HCT116 (cell line): ENCODE results near the gene RSAD1. TPM values are rescaled to one million over a fixed set of nuclear protein-coding genes. Genes with fewer than 3 reads are reported as not detected.

Source experiments
- ATAC-seq: fragments of 200-7000 bp; cut with Tn5 transposase; 2 replicates; pipeline ENCODE4 v1.9.1; 2020; ENCODE audit warnings: mild to moderate bottlenecking, moderate library complexity
- BruUV-seq: library from RNA; stranded (reverse); fragments of 400-500 nt; replicated peaks from 2 replicates; lab custom pipeline; 2021; lab: Mats Ljungman, UMichigan
- CTCF ChIA-PET: fragments of 300-600 bp; sonication (Branson Sonifier 250); formaldehyde crosslinking; loops from one replicate; lab custom pipeline; 2021; ENCODE audit warnings: antibody characterized with exemption; lab: Charles Lee
- POLR2A ChIA-PET: fragments of 300-600, 350-600 bp; sonication (Branson Sonifier 250); formaldehyde crosslinking; loops from one replicate; lab custom pipeline; 2021; ENCODE audit warnings: antibody characterized with exemption; lab: Charles Lee
- RAD21 ChIA-PET, 2 experiments: fragments of 300-600 bp; sonication (Branson Sonifier 250); formaldehyde crosslinking; loops; one replicate each; lab custom pipeline; 2023; ENCODE audit warnings: low total read pairs in 2 of 2; ENCODE audit not compliant: uncharacterized antibody in 2 of 2, unreplicated experiment in 2 of 2, low non-redundant PET in 1 of 2; lab: Charles Lee
- DNase-seq: peaks from one replicate; pipeline ENCODE4 v3.0.0-alpha.2; 2010; ENCODE audit warnings: low read depth, low spot score
- H2AFZ ChIP-seq: fragments of 200-600 bp; shearing (Covaris generic), sonication (generic); 2 replicates; pipeline ENCODE4 v1.6.1; 2017; ENCODE audit warnings: low read depth, mixed run types, mixed read lengths, antibody characterized with exemption, low read length; ENCODE audit not compliant: poor library complexity, severe bottlenecking
- H3K27ac ChIP-seq: 2 replicates; pipeline ENCODE4 v1.5.1; 2012; ENCODE audit warnings: low read depth, low read length
- H3K27me3 ChIP-seq: fragments of 200-600 bp; sonication (generic); 2 replicates; pipeline ENCODE4 v1.6.1; 2016; ENCODE audit warnings: mixed run types, low read length, mixed read lengths; ENCODE audit not compliant: insufficient read depth
- H3K36me3 ChIP-seq, 2 experiments: fragments of 200-500 bp in 1 of 2; fragments of 200-600 bp in 1 of 2; sonication (Bioruptor generic) in 1 of 2; sonication (generic) in 1 of 2; 2 replicates each; pipeline versions ENCODE4 v1.5.1 to v1.6.1; 2014 to 2016; ENCODE audit warnings: low read length in 2 of 2, inconsistent platforms in 1 of 2, mixed read lengths in 1 of 2, mixed run types in 1 of 2; ENCODE audit not compliant: insufficient read depth in 2 of 2, control insufficient read depth in 1 of 2
- H3K4me1 ChIP-seq, 2 experiments: fragments of 200-600 bp in 1 of 2; sonication (generic) in 1 of 2; 2 replicates each; pipeline versions ENCODE4 v1.5.1 to v1.6.1; 2012 to 2017; ENCODE audit warnings: low read length in 2 of 2, inconsistent platforms in 1 of 2, mild to moderate bottlenecking in 1 of 2, mixed read lengths in 1 of 2, mixed run types in 1 of 2, moderate library complexity in 1 of 2; ENCODE audit not compliant: insufficient read depth in 2 of 2, control insufficient read depth in 1 of 2
- H3K4me2 ChIP-seq: fragments of 200-600 bp; sonication (generic); 2 replicates; pipeline ENCODE4 v1.6.1; 2017; ENCODE audit warnings: mixed run types, low read length, mixed read lengths
- H3K4me3 ChIP-seq, 2 experiments: fragments of 200-600 bp in 1 of 2; sonication (generic) in 1 of 2; replicated peaks in 1 of 2; 2 replicates each; pipeline ENCODE4 v1.5.1; 2011 to 2016; ENCODE audit warnings: low read length in 2 of 2, control low read depth in 1 of 2, low read depth in 1 of 2, mild to moderate bottlenecking in 1 of 2, mixed read lengths in 1 of 2, mixed run types in 1 of 2
- H3K79me2 ChIP-seq: fragments of 200-600 bp; sonication (generic); 2 replicates; pipeline ENCODE4 v1.6.1; 2017; ENCODE audit warnings: mild to moderate bottlenecking, mixed run types, low read length, moderate library complexity, mixed read lengths; ENCODE audit not compliant: insufficient read depth
- H3K9ac ChIP-seq: fragments of 200-600 bp; sonication (generic); 2 replicates; pipeline ENCODE4 v1.6.1; 2016; ENCODE audit warnings: low read length, mixed read lengths
- H3K9me2 ChIP-seq: fragments of 200-600 bp; sonication (generic), shearing (Covaris generic); 2 replicates; pipeline ENCODE4 v1.6.1; 2017; ENCODE audit warnings: mixed run types, mild to moderate bottlenecking, moderate library complexity; ENCODE audit not compliant: insufficient read depth
- H3K9me3 ChIP-seq, 2 experiments: fragments of 200-500 bp in 1 of 2; fragments of 200-600 bp in 1 of 2; sonication (Bioruptor generic) in 1 of 2; sonication (generic) in 1 of 2; 2 replicates each; pipeline ENCODE4 v1.6.1; 2014 to 2017; ENCODE audit warnings: low read length in 2 of 2, mixed read lengths in 2 of 2, inconsistent platforms in 1 of 2, low read depth in 1 of 2, mild to moderate bottlenecking in 1 of 2, mixed run types in 1 of 2, moderate library complexity in 1 of 2; ENCODE audit not compliant: control insufficient read depth in 1 of 2, insufficient read depth in 1 of 2
- H4K20me1 ChIP-seq: fragments of 200-600 bp; sonication (generic), shearing (Covaris generic); 2 replicates; pipeline ENCODE4 v1.6.1; 2017; ENCODE audit warnings: mixed run types, mild to moderate bottlenecking, moderate library complexity; ENCODE audit not compliant: insufficient read depth
- ATF3 ChIP-seq: IDR thresholded peaks from 2 replicates; pipeline ENCODE4 v1.6.1; 2012
- CEBPB ChIP-seq: IDR thresholded peaks from 2 replicates; pipeline ENCODE4 v1.6.1; 2012; ENCODE audit warnings: low read depth
- EGR1 ChIP-seq: IDR thresholded peaks from 2 replicates; pipeline ENCODE4 v1.6.1; 2012; ENCODE audit warnings: low read depth
- ELF1 ChIP-seq: IDR thresholded peaks from 2 replicates; pipeline ENCODE4 v1.6.1; 2012; ENCODE audit warnings: low read depth, borderline replicate concordance
- EZH2 ChIP-seq: fragments of 200-600 bp; sonication (generic); IDR thresholded peaks from 2 replicates; pipeline ENCODE4 v1.6.1; 2017; ENCODE audit warnings: antibody characterized with exemption, mixed run types
- EZH2phosphoT487 ChIP-seq: fragments of 200-600 bp; IDR thresholded peaks from 2 replicates; pipeline ENCODE4 v1.6.1; 2018; ENCODE audit warnings: antibody characterized with exemption, borderline replicate concordance
- FOSL1 ChIP-seq: IDR thresholded peaks from 2 replicates; pipeline ENCODE4 v1.6.1; 2012; ENCODE audit warnings: low read depth
- POLR2AphosphoS5 ChIP-seq: IDR thresholded peaks from 2 replicates; pipeline ENCODE4 v1.6.1; 2011; ENCODE audit warnings: mild to moderate bottlenecking, low read depth, low read length, moderate library complexity
- RAD21 ChIP-seq: IDR thresholded peaks from 2 replicates; pipeline ENCODE4 v1.6.1; 2012; ENCODE audit warnings: low read depth, mild to moderate bottlenecking
- REST ChIP-seq: IDR thresholded peaks from 2 replicates; pipeline ENCODE4 v1.6.1; 2012; ENCODE audit warnings: low read depth
- SP1 ChIP-seq: IDR thresholded peaks from 2 replicates; pipeline ENCODE4 v1.6.1; 2012; ENCODE audit warnings: low read depth
- intact Hi-C: fragments of 100-400 bp; cut with micrococcal nuclease; formaldehyde crosslinking; loops from 2 replicates; pipeline ENCODE4 v1.10.0; 2022
- total RNA-seq: library from RNA; stranded (reverse); gene quantifications from one replicate; pipeline ENCODE4 v1.2.1, GENCODE V29; 2021; ENCODE audit not compliant: unreplicated experiment

RSAD1 gene
- total RNA-seq, 1 experiment from 2014 or later, result 82.7 TPM

GRCh38 chr17:50447870-50448595, 30.6 kb upstream of the RSAD1 start:
- Histone ChIP-seq H3K27me3 (no peaks in the 10 kb centered on the region), H2AFZ (no peak overlapping the region), H3K4me2 (no peak overlapping the region), H3K27ac (no peak overlapping the region), H3K36me3 (no peaks in the 10 kb centered on the region), H3K4me1 (peaks cover 14 to 25% of the 10 kb centered on the region in 2 experiments), H4K20me1 (no peaks in the 10 kb centered on the region), H3K9me3 (no peaks in the 10 kb centered on the region), H3K4me3 (no peak overlapping the region), H3K79me2 (no peaks in the 10 kb centered on the region), H3K9ac (no peak overlapping the region), H3K9me2 (no peaks in the 10 kb centered on the region)
- no peak for TF ChIP-seq RAD21
- TF ChIP-seq SP1, result no peak
- TF ChIP-seq REST, result no peak
- TF ChIP-seq ATF3, result no peak
- no peak for TF ChIP-seq ELF1
- no peak for TF ChIP-seq EZH2phosphoT487
- TF ChIP-seq FOSL1, result no peak
- TF ChIP-seq EZH2, result no peak
- no peak for TF ChIP-seq CEBPB
- no peak for TF ChIP-seq EGR1
- TF ChIP-seq POLR2AphosphoS5, result no peak
- DNase-seq, result no peak
- ATAC-seq, result no peak
- ChIA-PET RAD21 (no interaction called here), POLR2A (no interaction called here), CTCF (no interaction called here)
- no TSS peak for BruUV-seq
- intact Hi-C loops, result no loop called here
